Testis (tissue), 2 donors: ENCODE measurements around the gene SOX8.

Source experiments
- POLR2A ChIP-seq: fragments of 450-650 bp; IDR thresholded peaks from one replicate; pipeline ENCODE4 v1.6.1; 2017; ENCODE audit warnings: antibody characterized with exemption, mild to moderate bottlenecking, moderate library complexity
- TF ChIP-seq, protein P1 (sequence below), 3 experiments: fragments of 450-650 bp in 2 of 3; fragments of 200-600 bp in 1 of 3; sonication (generic) in 1 of 3; IDR thresholded peaks; one replicate each; pipeline ENCODE4 v1.5.1; 2016 to 2019; ENCODE audit warnings: antibody characterized with exemption in 3 of 3, mild to moderate bottlenecking in 2 of 3, moderate library complexity in 1 of 3

DNA sequence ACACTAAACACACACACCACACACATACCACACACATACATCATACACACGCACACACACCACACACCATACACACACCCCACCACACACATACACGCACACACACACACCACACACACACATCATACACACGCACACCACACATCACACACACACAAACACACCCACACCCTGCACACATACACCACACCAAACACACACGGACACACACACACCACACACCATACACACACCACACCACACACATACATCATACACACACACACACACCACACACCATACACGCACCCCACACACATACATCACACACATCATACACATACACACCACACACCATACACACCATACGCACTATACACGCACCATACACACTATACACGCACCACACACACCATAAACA is 3.7 kb upstream of the SOX8 start:
- TF ChIP-seq POLR2A: no peak
- TF ChIP-seq, protein P1, sequence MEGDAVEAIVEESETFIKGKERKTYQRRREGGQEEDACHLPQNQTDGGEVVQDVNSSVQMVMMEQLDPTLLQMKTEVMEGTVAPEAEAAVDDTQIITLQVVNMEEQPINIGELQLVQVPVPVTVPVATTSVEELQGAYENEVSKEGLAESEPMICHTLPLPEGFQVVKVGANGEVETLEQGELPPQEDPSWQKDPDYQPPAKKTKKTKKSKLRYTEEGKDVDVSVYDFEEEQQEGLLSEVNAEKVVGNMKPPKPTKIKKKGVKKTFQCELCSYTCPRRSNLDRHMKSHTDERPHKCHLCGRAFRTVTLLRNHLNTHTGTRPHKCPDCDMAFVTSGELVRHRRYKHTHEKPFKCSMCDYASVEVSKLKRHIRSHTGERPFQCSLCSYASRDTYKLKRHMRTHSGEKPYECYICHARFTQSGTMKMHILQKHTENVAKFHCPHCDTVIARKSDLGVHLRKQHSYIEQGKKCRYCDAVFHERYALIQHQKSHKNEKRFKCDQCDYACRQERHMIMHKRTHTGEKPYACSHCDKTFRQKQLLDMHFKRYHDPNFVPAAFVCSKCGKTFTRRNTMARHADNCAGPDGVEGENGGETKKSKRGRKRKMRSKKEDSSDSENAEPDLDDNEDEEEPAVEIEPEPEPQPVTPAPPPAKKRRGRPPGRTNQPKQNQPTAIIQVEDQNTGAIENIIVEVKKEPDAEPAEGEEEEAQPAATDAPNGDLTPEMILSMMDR (IDR thresholded peaks at IDR 0.05): no peak
